Uterus (tissue), 4 donors: Measurements from ENCODE around the gene RARRES2. TPM values are rescaled to one million over a fixed set of nuclear protein-coding genes. Genes with fewer than 3 reads are reported as not detected.
"Not testable (repeated sequence)": the region's sequence is repeated elsewhere in the genome, so short reads cannot be mapped to it uniquely, and the experiment has no call there.

Experiments
- DNase-seq, 2 donors: peaks; one replicate each; pipeline ENCODE4 v3.0.0-alpha.2; 2019 to 2020
- H3K27ac ChIP-seq, 2 donors: fragments of 200-600 bp; sonication (generic); 1 replicate in 1 of 2; 2 replicates in 1 of 2; pipeline ENCODE4 v1.5.1; 2016 to 2018
- H3K27me3 ChIP-seq, 2 donors: fragments of 200-600 bp; sonication (generic); one replicate each; pipeline ENCODE4 v1.5.1; 2018 to 2019; ENCODE audit warnings: control low read depth in 1 of 2
- H3K36me3 ChIP-seq, 2 donors: fragments of 200-600 bp; sonication (generic); one replicate each; pipeline ENCODE4 v1.5.1; 2019; ENCODE audit warnings: control low read depth in 1 of 2
- H3K4me1 ChIP-seq, 2 donors: fragments of 200-600 bp; sonication (generic); one replicate each; pipeline ENCODE4 v1.5.1; 2018 to 2019; ENCODE audit warnings: control low read depth in 1 of 2
- H3K4me3 ChIP-seq, 2 donors: fragments of 200-600 bp; sonication (generic); 1 replicate in 1 of 2; 2 replicates in 1 of 2; pipeline ENCODE4 v1.5.1; 2018 to 2019; ENCODE audit warnings: mild to moderate bottlenecking in 1 of 2
- H3K9me3 ChIP-seq, 2 donors: fragments of 200-600 bp; sonication (generic); one replicate each; pipeline ENCODE4 v1.5.1; 2019; ENCODE audit warnings: control low read depth in 1 of 2
- CTCF ChIP-seq, 4 experiments: fragments of 200-600 bp in 2 of 4; fragments of 450-650 bp in 2 of 4; sonication (generic) in 2 of 4; IDR thresholded peaks; one replicate each; pipeline ENCODE4 v1.5.1; 2016 to 2019; ENCODE audit warnings: antibody characterized with exemption in 4 of 4, mild to moderate bottlenecking in 2 of 4, moderate library complexity in 1 of 4
- POLR2A ChIP-seq, 2 donors: fragments of 450-650 bp; IDR thresholded peaks; one replicate each; pipeline ENCODE4 v1.6.1; 2016; ENCODE audit warnings: antibody characterized with exemption in 2 of 2, mild to moderate bottlenecking in 1 of 2, moderate library complexity in 1 of 2
- intact Hi-C: fragments of 100-400 bp; cut with DNase I; formaldehyde crosslinking; loops from one replicate; pipeline ENCODE4 v1.15.1; 2023; ENCODE audit warnings: low total_unique reads
- total RNA-seq, 4 donors: library from RNA; depleted of rRNA in 3 of 4; stranded (reverse); fragments of >200 nt in 3 of 4; gene quantifications; one replicate each; pipeline versions ENCODE4 v1.1.0 to v1.2.4, GENCODE V29; 2014 to 2023
- donor health status: DM: yes; HTN: yes; CAD: no.

RARRES2 gene
- total RNA-seq, 4 donors from 2014 or later: 128 to 536 (median 236) TPM

- Histone ChIP-seq H3K27me3 (no peaks in the 10 kb centered on the region), H3K9me3 (no peaks in the 10 kb centered on the region), H3K36me3 (no peaks in the 10 kb centered on the region), H3K27ac (no peak overlapping the region), H3K4me3 (no peak overlapping the region), H3K4me1 (no peaks in the 10 kb centered on the region)
- intact Hi-C loops: no loop called here
- no peak for TF ChIP-seq POLR2A (IDR thresholded peaks at IDR 0.05)
- no peak for TF ChIP-seq CTCF (IDR thresholded peaks at IDR 0.05)
- DNase-seq: no peak
Observed at GRCh38 chr7:150311711-150312110, 29.7 kb downstream of the RARRES2 start.

- TF ChIP-seq CTCF (IDR thresholded peaks at IDR 0.05): no peak
- TF ChIP-seq POLR2A (IDR thresholded peaks at IDR 0.05): no peak
- H3K4me1 ChIP-seq: no peaks in the 10 kb centered on the region
- no peak for DNase-seq
- no peaks in the 10 kb centered on the region for H3K36me3 ChIP-seq
- H3K9me3 ChIP-seq: no peaks in the 10 kb centered on the region
- no peaks in the 10 kb centered on the region for H3K27me3 ChIP-seq
- intact Hi-C loops: no loop called here
- no peak overlapping the region for H3K27ac ChIP-seq
- no peak overlapping the region for H3K4me3 ChIP-seq
Observed at GRCh38 chr7:150311146-150311545, 30.3 kb downstream of the RARRES2 start.

GRCh38 chr7:150308575-150308974 lies 32.9 kb downstream of the RARRES2 start:
- no peaks in the 10 kb centered on the region for H3K4me1 ChIP-seq
- no peaks in the 10 kb centered on the region for H3K9me3 ChIP-seq
- no peaks in the 10 kb centered on the region for H3K27me3 ChIP-seq
- TF ChIP-seq CTCF (IDR thresholded peaks at IDR 0.05) (no peak), POLR2A (IDR thresholded peaks at IDR 0.05) (no peak)
- DNase-seq: no peak
- no peak overlapping the region for H3K4me3 ChIP-seq
- no peaks in the 10 kb centered on the region for H3K36me3 ChIP-seq
- intact Hi-C loops: no loop called here
- H3K27ac ChIP-seq: no peak overlapping the region

- DNase-seq: no peak
- no peaks in the 10 kb centered on the region for H3K4me1 ChIP-seq
- H3K27ac ChIP-seq: no peak overlapping the region
- no peaks in the 10 kb centered on the region for H3K9me3 ChIP-seq
- intact Hi-C loops: no loop called here
- no peaks in the 10 kb centered on the region for H3K36me3 ChIP-seq
- no peak overlapping the region for H3K4me3 ChIP-seq
- H3K27me3 ChIP-seq: no peaks in the 10 kb centered on the region
- TF ChIP-seq POLR2A (IDR thresholded peaks at IDR 0.05) (no peak), CTCF (IDR thresholded peaks at IDR 0.05) (no peak)
Observed at GRCh38 chr7:150307904-150308303, 33.5 kb downstream of the RARRES2 start.

GRCh38 chr7:150307129-150307528 lies 34.3 kb downstream of the RARRES2 start:
- H3K9me3 ChIP-seq: no peaks in the 10 kb centered on the region
- H3K4me1 ChIP-seq: no peaks in the 10 kb centered on the region
- intact Hi-C loops: no loop called here
- H3K27ac ChIP-seq: no peak overlapping the region
- H3K4me3 ChIP-seq: no peak overlapping the region
- TF ChIP-seq POLR2A (IDR thresholded peaks at IDR 0.05): no peak
- TF ChIP-seq CTCF (IDR thresholded peaks at IDR 0.05): no peak
- no peak for DNase-seq
- H3K36me3 ChIP-seq: no peaks in the 10 kb centered on the region
- H3K27me3 ChIP-seq: no peaks in the 10 kb centered on the region

GRCh38 chr7:150306377-150306776 lies 35.1 kb downstream of the RARRES2 start:
- intact Hi-C loops: not testable (repeated sequence)

GRCh38 chr7:150305903-150306284 lies 35.5 kb downstream of the RARRES2 start:
- intact Hi-C loops: not testable (repeated sequence)

More at GRCh38 chr7:150306377-150306776, 35.1 kb downstream of the RARRES2 start:
- not testable (repeated sequence) for H3K27me3 ChIP-seq, DNase-seq, H3K4me1 ChIP-seq, H3K27ac ChIP-seq, H3K4me3 ChIP-seq, H3K9me3 ChIP-seq, H3K36me3 ChIP-seq

GRCh38 chr7:150305259-150305902 lies 36.0 kb downstream of the RARRES2 start:
- intact Hi-C loops, H3K27ac ChIP-seq, DNase-seq, H3K9me3 ChIP-seq, H3K4me1 ChIP-seq, H3K4me3 ChIP-seq, H3K27me3 ChIP-seq, H3K36me3 ChIP-seq: not testable (repeated sequence)

More at GRCh38 chr7:150305903-150306284, 35.5 kb downstream of the RARRES2 start:
- not testable (repeated sequence) for H3K27ac ChIP-seq, H3K27me3 ChIP-seq, H3K9me3 ChIP-seq, H3K4me3 ChIP-seq, DNase-seq, H3K36me3 ChIP-seq, H3K4me1 ChIP-seq
